HK-2 (cell line): ENCODE data around the gene SMG6.
"Not testable (repeated sequence)": the region's sequence is repeated elsewhere in the genome, so short reads cannot be mapped to it uniquely, and the experiment has no call there.

Experiments
- DNase-seq: peaks from one replicate; pipeline ENCODE4 v3.0.0-alpha.2; 2018; ENCODE audit not compliant: unreplicated experiment

The SMG6 gene

GRCh38 chr17:2028234-2028614 lies 275.4 kb downstream of the SMG6 start:
- no peak for DNase-seq

GRCh38 chr17:2027528-2028233 lies 275.9 kb downstream of the SMG6 start:
- no peak for DNase-seq

GRCh38 chr17:2025622-2026309 lies 277.8 kb downstream of the SMG6 start:
- DNase-seq: peak; percentile 71

GRCh38 chr17:2025220-2025621 lies 278.4 kb downstream of the SMG6 start, which contains the start of gene RTN4RL1:
Gene RTN4RL1, minus strand, starts transcription at chr17:2025334. Its CDS starts 469 bp downstream, at chr17:2024865.
- DNase-seq: peak; percentile 38

- DNase-seq: no peak
These were observed 278.9 kb downstream of the SMG6 start for GRCh38 chr17:2024572-2025219.

GRCh38 chr17:2023692-2024571 lies 279.7 kb downstream of the SMG6 start:
- no peak for DNase-seq

- no peak for DNase-seq
These were observed 280.3 kb downstream of the SMG6 start for GRCh38 chr17:2023256-2023655.

- DNase-seq: no peak
These were observed 280.8 kb downstream of the SMG6 start for GRCh38 chr17:2022647-2023240.

GRCh38 chr17:2020721-2021120 lies 282.9 kb downstream of the SMG6 start:
- no peak for DNase-seq

- no peak for DNase-seq
These were observed 283.9 kb downstream of the SMG6 start for GRCh38 chr17:2019723-2020122.

GRCh38 chr17:2018716-2019510 lies 284.7 kb downstream of the SMG6 start:
- DNase-seq: no peak

- DNase-seq: no peak
These were observed 286.2 kb downstream of the SMG6 start for GRCh38 chr17:2017274-2017941.

- DNase-seq: no peak
These were observed 287.1 kb downstream of the SMG6 start for GRCh38 chr17:2016494-2016893.

- no peak for DNase-seq
These were observed 288.3 kb downstream of the SMG6 start for GRCh38 chr17:2015314-2015713.

- DNase-seq: no peak
These were observed 289.6 kb downstream of the SMG6 start for GRCh38 chr17:2013994-2014317.

- not testable (repeated sequence) for DNase-seq
These were observed 290.2 kb downstream of the SMG6 start for GRCh38 chr17:2013220-2013993.

GRCh38 chr17:2012499-2012898 lies 291.1 kb downstream of the SMG6 start:
- DNase-seq: no peak

- no peak for DNase-seq
These were observed 291.9 kb downstream of the SMG6 start for GRCh38 chr17:2011411-2012371.
